Measurements from ENCODE around the gene SRCAP. TPM values are rescaled to one million over a fixed set of nuclear protein-coding genes. Genes with fewer than 3 reads are reported as not detected.

Gene SRCAP
- polyA plus RNA-seq, 5 donors: 30.1 to 41.0 (median 34.8) TPM

- DNase-seq: no peak
Measured at GRCh38 chr16:30728899-30729672, 30.1 kb downstream of the SRCAP start.

GRCh38 chr16:30731411-30731810 is 32.4 kb downstream of the SRCAP start:
- DNase-seq: no peak

- no peak for DNase-seq
Measured at GRCh38 chr16:30736995-30737793, 38.2 kb downstream of the SRCAP start.

GRCh38 chr16:30737794-30738648 is 39.0 kb downstream of the SRCAP start:
- DNase-seq: no peak

- DNase-seq: no peak
Measured at GRCh38 chr16:30738984-30739951, 40.3 kb downstream of the SRCAP start.

GRCh38 chr16:30740364-30741251 is 41.6 kb downstream of the SRCAP start:
- peak; percentile 72 to 75 for DNase-seq

GRCh38 chr16:30741461-30741914 is 42.5 kb downstream of the SRCAP start:
- DNase-seq: peak in 1 of 2 donors; percentile 45

- DNase-seq: no peak
Measured at GRCh38 chr16:30743716-30744115, 44.7 kb downstream of the SRCAP start.

- DNase-seq: no peak
Measured at GRCh38 chr16:30744183-30744582, 45.2 kb downstream of the SRCAP start.

GRCh38 chr16:30745082-30745481 is 46.1 kb downstream of the SRCAP start:
- no peak for DNase-seq

GRCh38 chr16:30746638-30747175 is 47.7 kb downstream of the SRCAP start:
- no peak for DNase-seq

- no peak for DNase-seq
Measured at GRCh38 chr16:30747331-30747730, 48.4 kb downstream of the SRCAP start.

- peak; percentile 98 for DNase-seq
Measured at GRCh38 chr16:30747799-30748633, 49.0 kb downstream of the SRCAP start, which contains the start of gene PHKG2. Gene PHKG2 (plus strand): TSS chr16:30748425. CDS start chr16:30748821, 396 bp downstream.

- no peak for DNase-seq
Measured at GRCh38 chr16:30748634-30749445, 49.9 kb downstream of the SRCAP start.

GRCh38 chr16:30750201-30750600 is 51.2 kb downstream of the SRCAP start:
- no peak for DNase-seq

- no peak for DNase-seq
Measured at GRCh38 chr16:30750876-30751465, 52.0 kb downstream of the SRCAP start.

GRCh38 chr16:30753596-30753995 is 54.6 kb downstream of the SRCAP start:
- no peak for DNase-seq
